ENCODE data around the gene GPR78.

The GPR78 gene

DNA sequence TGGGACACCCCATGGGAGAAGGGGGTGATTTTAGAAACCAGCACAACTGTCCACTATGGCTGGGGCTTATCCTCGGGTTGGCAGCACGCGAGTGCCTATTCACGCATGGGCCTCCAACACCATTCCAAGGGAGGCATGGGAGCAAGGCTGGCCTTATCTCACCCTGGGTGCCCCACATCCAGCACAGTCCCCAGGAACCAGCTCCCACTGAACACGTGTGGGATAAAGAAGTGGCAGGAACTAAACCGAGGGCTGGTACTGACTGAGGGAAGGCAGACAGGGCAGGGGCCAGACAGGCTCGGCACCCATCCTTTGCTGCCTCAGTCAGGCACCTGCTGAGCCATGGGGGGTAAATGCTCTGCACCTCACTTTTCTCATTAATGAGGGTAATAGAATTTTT is 43.7 kb upstream of the GPR78 start:
- no peaks in the 10 kb centered on the region for H3K27me3 ChIP-seq (replicated peaks; ENCODE audit: control insufficient read depth, insufficient read depth, low read length)
- no peaks in the 10 kb centered on the region for H3K36me3 ChIP-seq (ENCODE audit: control insufficient read depth, insufficient read depth, low read length)
- no peak for DNase-seq (ENCODE audit: extremely low read depth, insufficient read length)
- TF ChIP-seq CTCF (IDR thresholded peaks at IDR 0.05; ENCODE audit: insufficient read depth, low read length, poor library complexity, severe bottlenecking), result no peak
- no peak overlapping the region for H3K4me3 ChIP-seq (replicated peaks; ENCODE audit: low read depth, low read length)

- Histone ChIP-seq H3K36me3 (ENCODE audit: control insufficient read depth, insufficient read depth, low read length) (no peaks in the 10 kb centered on the region), H3K4me3 (replicated peaks; ENCODE audit: low read depth, low read length) (no peak overlapping the region), H3K27me3 (replicated peaks; ENCODE audit: control insufficient read depth, insufficient read depth, low read length) (no peaks in the 10 kb centered on the region)
- TF ChIP-seq CTCF (IDR thresholded peaks at IDR 0.05; ENCODE audit: insufficient read depth, low read length, poor library complexity, severe bottlenecking), result no peak
- DNase-seq (ENCODE audit: extremely low read depth, insufficient read length), result peak; percentile 57
Measured at GRCh38 chr4:8537041-8537461, 43.1 kb upstream of the GPR78 start.

DNA sequence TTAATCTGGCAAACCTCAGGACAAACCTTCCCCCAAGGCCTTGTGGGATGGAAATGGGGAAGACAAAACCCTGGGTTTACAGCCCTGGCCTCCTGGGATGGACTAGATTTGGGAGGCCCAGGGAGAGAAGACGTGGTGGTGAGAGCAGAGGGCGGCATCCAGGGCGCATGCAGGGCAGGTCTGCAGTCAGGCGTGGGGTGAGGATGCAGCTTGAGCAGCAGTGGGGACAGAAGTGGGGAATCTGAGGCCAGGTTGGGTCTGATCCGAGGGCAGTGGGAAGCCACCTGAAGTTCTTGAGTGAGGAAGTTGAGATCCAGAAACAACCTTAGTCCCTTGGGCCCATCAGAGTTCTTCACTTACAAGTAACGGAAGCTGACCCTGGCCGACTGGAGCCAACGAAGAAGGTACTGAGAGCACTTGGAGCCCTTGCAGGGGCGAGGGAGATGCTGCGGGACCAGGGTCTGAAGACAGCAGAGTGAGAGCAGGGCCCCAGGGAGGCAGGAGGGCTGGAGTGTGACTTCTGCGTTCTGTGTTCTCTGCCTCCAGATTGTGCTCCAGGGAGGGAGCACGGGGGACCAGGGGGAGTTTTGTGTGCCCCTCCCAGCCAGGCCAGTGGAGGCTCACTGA is 42.0 kb upstream of the GPR78 start:
- no peak for TF ChIP-seq CTCF (IDR thresholded peaks at IDR 0.05; ENCODE audit: insufficient read depth, low read length, poor library complexity, severe bottlenecking)
- Histone ChIP-seq H3K27me3 (replicated peaks; ENCODE audit: control insufficient read depth, insufficient read depth, low read length) (no peaks in the 10 kb centered on the region), H3K4me3 (replicated peaks; ENCODE audit: low read depth, low read length) (no peak overlapping the region), H3K36me3 (ENCODE audit: control insufficient read depth, insufficient read depth, low read length) (no peaks in the 10 kb centered on the region)
- DNase-seq (ENCODE audit: extremely low read depth, insufficient read length), result no peak

DNA sequence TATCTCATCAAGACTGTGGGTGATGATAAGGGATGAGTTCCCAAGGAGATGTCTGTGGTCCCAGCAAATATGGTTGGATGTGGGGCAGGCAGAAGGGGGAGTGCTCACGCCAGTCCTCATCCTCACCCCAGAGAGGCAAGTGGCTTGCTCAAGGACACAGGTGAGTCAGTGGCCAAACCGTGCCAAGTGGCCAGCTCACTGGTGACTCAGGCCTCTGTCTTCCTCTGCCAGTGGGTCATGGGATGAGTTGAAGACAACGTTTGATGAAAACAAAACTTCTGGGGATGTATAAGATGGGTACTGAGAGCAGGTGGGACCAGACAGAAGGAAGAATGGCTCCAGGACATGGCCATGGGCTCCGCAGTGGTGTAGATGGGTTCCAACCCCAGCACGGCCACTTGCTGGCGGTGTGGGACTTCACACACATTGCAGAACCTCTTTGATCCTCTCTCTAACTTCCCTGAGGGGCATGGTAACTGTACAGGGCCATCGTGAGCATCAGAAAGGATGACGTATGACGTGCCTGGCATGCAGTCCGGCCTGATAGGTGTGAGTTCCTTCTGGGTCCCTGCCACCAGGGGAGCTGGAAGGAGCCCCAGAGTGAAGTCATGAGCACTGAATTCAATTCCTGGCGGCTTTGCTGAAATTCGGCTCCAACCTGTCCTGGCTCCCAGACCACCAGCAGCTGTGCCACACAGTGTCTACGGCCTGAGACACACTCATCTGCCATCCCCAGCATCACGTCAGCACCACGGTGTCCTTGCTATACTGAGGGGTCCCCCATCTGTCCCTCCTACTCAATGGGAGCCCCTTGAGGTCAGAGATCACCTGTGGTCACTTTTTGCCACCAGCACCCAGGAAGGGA is 41.3 kb upstream of the GPR78 start:
- Histone ChIP-seq H3K4me3 (replicated peaks; ENCODE audit: low read depth, low read length) (no peak overlapping the region), H3K36me3 (ENCODE audit: control insufficient read depth, insufficient read depth, low read length) (no peaks in the 10 kb centered on the region), H3K27me3 (replicated peaks; ENCODE audit: control insufficient read depth, insufficient read depth, low read length) (no peaks in the 10 kb centered on the region)
- DNase-seq (ENCODE audit: extremely low read depth, insufficient read length), result no peak
- no peak for TF ChIP-seq CTCF (IDR thresholded peaks at IDR 0.05; ENCODE audit: insufficient read depth, low read length, poor library complexity, severe bottlenecking)

GRCh38 chr4:8539661-8540060 is 40.5 kb upstream of the GPR78 start:
- no peaks in the 10 kb centered on the region for H3K36me3 ChIP-seq (ENCODE audit: control insufficient read depth, insufficient read depth, low read length)
- H3K4me3 ChIP-seq (replicated peaks; ENCODE audit: low read depth, low read length), result no peak overlapping the region
- H3K27me3 ChIP-seq (replicated peaks; ENCODE audit: control insufficient read depth, insufficient read depth, low read length), result no peaks in the 10 kb centered on the region
- TF ChIP-seq CTCF (IDR thresholded peaks at IDR 0.05; ENCODE audit: insufficient read depth, low read length, poor library complexity, severe bottlenecking), result no peak
- no peak for DNase-seq (ENCODE audit: extremely low read depth, insufficient read length)

Data from GM06990 (cell line).